Choroid plexus epithelial cell (primary cell): ENCODE measurements around the gene ZNF485.

Experiments
- DNase-seq: peaks from one replicate; pipeline ENCODE4 v3.0.0-alpha.2; 2010; ENCODE audit warnings: low read depth
- H3K4me3 ChIP-seq: 2 replicates; pipeline ENCODE4 v1.5.1; 2011; ENCODE audit warnings: low read depth, mild to moderate bottlenecking, control low read depth, low read length, moderate library complexity
- CTCF ChIP-seq: conservative IDR thresholded peaks from 2 replicates; pipeline ENCODE4 v1.5.1; 2011; ENCODE audit warnings: low read depth, mild to moderate bottlenecking, control low read depth, inconsistent platforms, low read length, moderate library complexity

Gene ZNF485

GRCh38 chr10:43605850-43606322, 352 bp upstream of the ZNF485 start:
- peak overlapping the region; percentile 85 for H3K4me3 ChIP-seq
- no peak for DNase-seq
- TF ChIP-seq CTCF: peak; percentile 8

- DNase-seq: no peak
- H3K4me3 ChIP-seq: peak overlapping the region; percentile 85
- no peak for TF ChIP-seq CTCF
Observed at GRCh38 chr10:43607199-43607573, 948 bp downstream of the ZNF485 start.

- TF ChIP-seq CTCF: no peak
- no peak overlapping the region for H3K4me3 ChIP-seq
- DNase-seq: peak; percentile 49
Observed at GRCh38 chr10:43610636-43611035, 4.4 kb downstream of the ZNF485 start.

GRCh38 chr10:43616697-43617370, 10.6 kb downstream of the ZNF485 start:
- DNase-seq: no peak
- no peak for TF ChIP-seq CTCF

GRCh38 chr10:43619368-43619767, 13.1 kb downstream of the ZNF485 start:
- H3K4me3 ChIP-seq: no peak overlapping the region
- TF ChIP-seq CTCF: no peak
- DNase-seq: no peak

More at GRCh38 chr10:43616697-43617370, 10.6 kb downstream of the ZNF485 start:
- H3K4me3 ChIP-seq: no peak overlapping the region

- no peak for DNase-seq
- no peak for TF ChIP-seq CTCF
- H3K4me3 ChIP-seq: no peak overlapping the region
Observed at GRCh38 chr10:43622038-43622437, 15.8 kb downstream of the ZNF485 start.

- peak overlapping the region; percentile 31 for H3K4me3 ChIP-seq
- DNase-seq: peak; percentile 36
- no peak for TF ChIP-seq CTCF
Observed at GRCh38 chr10:43623351-43623750, 17.1 kb downstream of the ZNF485 start.
